ENCODE data around the gene SLC30A1. TPM values are rescaled to one million over a fixed set of nuclear protein-coding genes. Genes with fewer than 3 reads are reported as not detected.
"Not testable (repeated sequence)": the region's sequence is repeated elsewhere in the genome, so short reads cannot be mapped to it uniquely, and the experiment has no call there.

SLC30A1 gene
- 30.9 TPM for total RNA-seq

DNA sequence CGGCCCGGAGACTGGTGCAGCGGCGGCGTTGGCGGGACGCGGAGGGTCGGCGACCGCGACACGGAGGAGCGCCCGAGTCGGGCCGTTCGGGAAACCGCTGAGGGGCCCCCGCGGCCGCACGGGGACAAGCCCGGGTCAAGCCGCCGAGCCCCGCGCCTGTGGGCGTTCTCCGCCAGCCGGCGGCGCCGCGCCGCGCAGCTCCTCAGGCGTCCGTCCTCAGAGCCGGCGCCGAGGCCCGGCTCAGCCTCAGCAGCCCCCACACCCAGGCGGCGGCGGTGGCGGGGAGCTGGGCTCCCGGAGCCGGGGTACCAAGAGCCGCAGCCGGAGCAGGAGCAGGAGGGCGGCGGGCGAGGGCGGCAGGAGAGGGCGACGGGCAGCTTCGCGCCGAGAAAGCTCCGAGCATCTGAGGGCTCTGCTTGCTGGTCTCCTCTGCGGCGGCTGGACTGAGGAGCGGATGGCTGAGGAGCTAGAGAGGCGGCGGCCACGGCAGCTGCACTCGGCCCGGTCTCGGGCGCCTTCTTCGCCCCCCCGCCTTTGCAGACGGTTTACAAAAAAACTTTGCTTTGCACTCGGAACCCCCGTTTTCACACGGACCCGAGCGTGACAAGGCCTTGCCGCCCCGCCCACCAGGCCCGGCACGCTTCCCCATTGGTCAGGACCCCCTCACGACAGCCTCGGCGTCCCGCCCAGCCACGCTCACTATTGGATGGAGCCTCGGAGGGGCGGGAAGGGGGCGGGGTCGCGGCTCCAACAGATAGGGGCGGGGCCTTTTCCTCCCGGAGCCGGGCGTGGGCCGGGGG lies at the start of gene SLC30A1:
Gene SLC30A1, minus strand, starts transcription at position 522 of the 800 bp plus-strand sequence. CDS start 549 bp downstream, outside the sequence.
- peaks cover 54% of the 10 kb centered on the region for H3K4me1 ChIP-seq (ENCODE audit: insufficient read depth, low read length)
- peak within 1 kb of the TSS; percentile 85 for H3K4me3 ChIP-seq (ENCODE audit: low read length)
- no peaks in the 10 kb centered on the region for H3K9me3 ChIP-seq (ENCODE audit: low read depth, low read length)
- H3K27me3 ChIP-seq (ENCODE audit: insufficient read depth, low read length): no peaks in the 10 kb centered on the region

- no peaks in the 10 kb centered on the region for H3K9me3 ChIP-seq (ENCODE audit: low read depth, low read length)
- H3K4me1 ChIP-seq (ENCODE audit: insufficient read depth, low read length): peaks cover 7% of the 10 kb centered on the region
- H3K4me3 ChIP-seq (ENCODE audit: low read length): no peak overlapping the region
- H3K27me3 ChIP-seq (ENCODE audit: insufficient read depth, low read length): no peaks in the 10 kb centered on the region
Measured at GRCh38 chr1:211628417-211628816, 49.5 kb upstream of the SLC30A1 start.

DNA sequence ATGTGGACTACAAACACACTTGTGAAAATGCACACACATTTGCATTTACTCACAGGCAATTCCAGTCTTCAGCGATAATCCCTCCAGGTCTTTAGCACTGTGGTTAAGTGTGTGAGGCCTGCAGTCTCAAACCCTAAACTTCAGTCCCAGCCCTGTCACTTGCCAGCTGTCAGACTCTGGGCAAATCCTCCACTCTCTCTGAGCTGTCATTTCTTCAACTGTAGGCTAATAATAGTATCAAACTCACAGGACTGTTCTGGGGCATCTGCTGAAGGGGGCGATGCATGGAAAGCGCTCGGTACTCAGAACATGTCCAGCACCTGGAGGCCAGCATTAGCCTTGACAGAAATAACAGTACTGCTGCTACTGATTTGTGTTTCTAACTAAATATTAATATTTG lies 48.3 kb upstream of the SLC30A1 start:
- no peaks in the 10 kb centered on the region for H3K27me3 ChIP-seq (ENCODE audit: insufficient read depth, low read length)
- no peaks in the 10 kb centered on the region for H3K9me3 ChIP-seq (ENCODE audit: low read depth, low read length)
- H3K4me3 ChIP-seq (ENCODE audit: low read length): no peak overlapping the region
- no peaks in the 10 kb centered on the region for H3K4me1 ChIP-seq (ENCODE audit: insufficient read depth, low read length)

GRCh38 chr1:211625866-211626265 lies 46.9 kb upstream of the SLC30A1 start:
- not testable (repeated sequence) for H3K4me1 ChIP-seq (ENCODE audit: insufficient read depth, low read length); H3K4me3 ChIP-seq (ENCODE audit: low read length); H3K9me3 ChIP-seq (ENCODE audit: low read depth, low read length); H3K27me3 ChIP-seq (ENCODE audit: insufficient read depth, low read length)

DNA sequence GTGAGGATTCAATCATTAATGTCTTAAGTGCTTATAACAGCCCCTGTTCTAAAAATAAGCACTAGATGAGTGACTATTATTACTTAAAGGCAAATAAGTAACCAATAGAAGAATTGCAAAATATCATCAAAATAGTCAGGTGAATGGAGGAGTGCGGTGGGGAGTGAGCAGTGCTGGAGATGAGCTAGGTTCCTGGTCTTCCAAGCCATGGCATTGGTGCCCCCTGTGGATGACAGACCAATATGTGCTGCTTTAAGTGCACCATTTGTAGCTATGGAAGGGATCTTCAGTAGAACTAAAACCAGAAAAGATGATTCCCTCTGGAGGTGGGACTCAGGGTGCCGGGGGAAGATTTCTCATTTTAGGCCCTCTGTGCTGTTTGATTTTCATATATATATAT lies 46.1 kb upstream of the SLC30A1 start:
- Histone ChIP-seq H3K27me3 (ENCODE audit: insufficient read depth, low read length) (no peaks in the 10 kb centered on the region), H3K9me3 (ENCODE audit: low read depth, low read length) (no peaks in the 10 kb centered on the region), H3K4me3 (ENCODE audit: low read length) (no peak overlapping the region), H3K4me1 (ENCODE audit: insufficient read depth, low read length) (no peaks in the 10 kb centered on the region)

- Histone ChIP-seq H3K9me3 (ENCODE audit: low read depth, low read length) (no peaks in the 10 kb centered on the region), H3K4me3 (ENCODE audit: low read length) (no peak overlapping the region), H3K4me1 (ENCODE audit: insufficient read depth, low read length) (no peaks in the 10 kb centered on the region), H3K27me3 (ENCODE audit: insufficient read depth, low read length) (no peaks in the 10 kb centered on the region)
Measured at GRCh38 chr1:211623515-211623914, 44.6 kb upstream of the SLC30A1 start.

- Histone ChIP-seq H3K4me3 (ENCODE audit: low read length) (no peak overlapping the region), H3K9me3 (ENCODE audit: low read depth, low read length) (no peaks in the 10 kb centered on the region), H3K27me3 (ENCODE audit: insufficient read depth, low read length) (no peaks in the 10 kb centered on the region), H3K4me1 (ENCODE audit: insufficient read depth, low read length) (no peaks in the 10 kb centered on the region)
Measured at GRCh38 chr1:211621447-211622198, 42.7 kb upstream of the SLC30A1 start.

- Histone ChIP-seq H3K9me3 (ENCODE audit: low read depth, low read length) (no peaks in the 10 kb centered on the region), H3K27me3 (ENCODE audit: insufficient read depth, low read length) (no peaks in the 10 kb centered on the region), H3K4me1 (ENCODE audit: insufficient read depth, low read length) (no peaks in the 10 kb centered on the region)
Measured at GRCh38 chr1:211620097-211620496, 41.1 kb upstream of the SLC30A1 start.

DNA sequence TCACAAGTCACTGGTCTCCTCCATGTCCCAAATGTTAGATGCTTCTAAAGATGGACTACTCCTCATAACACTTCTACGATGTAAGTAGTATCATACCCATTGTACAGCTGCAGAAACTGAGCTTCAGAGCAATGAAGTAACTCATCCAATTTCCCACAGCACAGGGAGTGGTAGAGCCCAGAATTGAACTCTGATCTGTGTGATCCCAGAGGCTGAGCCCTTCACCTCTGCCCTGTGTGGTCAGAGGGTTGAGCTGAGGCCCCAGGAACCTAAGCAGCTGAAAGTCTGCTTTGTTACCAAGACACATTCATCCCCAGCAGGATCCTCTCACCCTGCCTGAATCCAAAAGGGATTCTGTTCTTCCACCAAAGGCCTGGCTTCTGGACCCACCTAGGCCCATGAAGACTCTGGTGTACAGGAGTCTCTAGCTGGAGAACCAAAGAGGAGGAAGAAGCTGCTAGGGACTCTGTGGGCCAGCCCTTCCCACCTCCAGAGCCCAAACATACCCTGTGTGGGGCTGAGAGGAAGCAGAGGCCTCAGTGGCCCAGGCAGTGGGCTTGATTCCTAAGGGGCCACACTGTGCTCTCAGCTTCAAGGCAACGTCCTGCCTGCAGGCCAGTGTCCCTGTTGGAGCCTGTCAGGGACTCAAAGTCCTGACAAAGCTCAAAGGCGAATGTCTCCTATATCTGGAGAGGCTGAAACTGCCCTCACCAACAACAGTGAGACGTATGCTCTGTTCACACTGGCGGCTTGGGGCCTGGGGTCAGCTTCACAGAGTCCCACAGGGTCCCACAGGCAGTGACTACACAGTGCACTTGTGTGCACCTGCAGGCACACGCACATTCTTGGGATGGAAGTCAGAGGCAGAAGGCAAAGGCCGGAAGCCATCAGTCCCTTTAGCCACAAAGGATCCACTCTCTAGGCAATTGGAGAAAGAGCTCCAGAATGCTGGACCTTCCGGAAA lies 40.4 kb upstream of the SLC30A1 start:
- Histone ChIP-seq H3K27me3 (ENCODE audit: insufficient read depth, low read length) (no peaks in the 10 kb centered on the region), H3K4me3 (ENCODE audit: low read length) (no peak overlapping the region), H3K9me3 (ENCODE audit: low read depth, low read length) (no peaks in the 10 kb centered on the region), H3K4me1 (ENCODE audit: insufficient read depth, low read length) (peaks cover 6% of the 10 kb centered on the region)

More at GRCh38 chr1:211620097-211620496, 41.1 kb upstream of the SLC30A1 start:
- H3K4me3 ChIP-seq (ENCODE audit: low read length): no peak overlapping the region

DNA sequence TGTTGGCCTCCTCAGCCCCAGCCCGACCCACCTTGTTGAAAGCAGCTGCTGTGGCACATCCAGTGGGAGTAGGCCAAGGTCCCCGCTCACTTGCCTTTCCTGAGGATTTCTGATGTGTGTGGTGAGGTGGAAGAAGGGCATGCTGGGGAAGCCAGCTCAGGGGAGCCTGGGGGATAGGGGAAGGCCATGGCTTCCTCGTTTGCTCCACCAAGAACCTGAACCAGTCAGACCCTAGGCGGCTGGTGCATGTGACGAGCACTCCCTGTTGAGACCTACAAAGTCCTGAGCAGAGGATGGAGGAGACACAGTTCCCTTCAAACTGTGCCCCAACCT lies 38.0 kb upstream of the SLC30A1 start:
- H3K4me1 ChIP-seq (ENCODE audit: insufficient read depth, low read length): peaks cover 30% of the 10 kb centered on the region
- H3K27me3 ChIP-seq (ENCODE audit: insufficient read depth, low read length): no peaks in the 10 kb centered on the region
- no peaks in the 10 kb centered on the region for H3K9me3 ChIP-seq (ENCODE audit: low read depth, low read length)
- no peak overlapping the region for H3K4me3 ChIP-seq (ENCODE audit: low read length)

DNA sequence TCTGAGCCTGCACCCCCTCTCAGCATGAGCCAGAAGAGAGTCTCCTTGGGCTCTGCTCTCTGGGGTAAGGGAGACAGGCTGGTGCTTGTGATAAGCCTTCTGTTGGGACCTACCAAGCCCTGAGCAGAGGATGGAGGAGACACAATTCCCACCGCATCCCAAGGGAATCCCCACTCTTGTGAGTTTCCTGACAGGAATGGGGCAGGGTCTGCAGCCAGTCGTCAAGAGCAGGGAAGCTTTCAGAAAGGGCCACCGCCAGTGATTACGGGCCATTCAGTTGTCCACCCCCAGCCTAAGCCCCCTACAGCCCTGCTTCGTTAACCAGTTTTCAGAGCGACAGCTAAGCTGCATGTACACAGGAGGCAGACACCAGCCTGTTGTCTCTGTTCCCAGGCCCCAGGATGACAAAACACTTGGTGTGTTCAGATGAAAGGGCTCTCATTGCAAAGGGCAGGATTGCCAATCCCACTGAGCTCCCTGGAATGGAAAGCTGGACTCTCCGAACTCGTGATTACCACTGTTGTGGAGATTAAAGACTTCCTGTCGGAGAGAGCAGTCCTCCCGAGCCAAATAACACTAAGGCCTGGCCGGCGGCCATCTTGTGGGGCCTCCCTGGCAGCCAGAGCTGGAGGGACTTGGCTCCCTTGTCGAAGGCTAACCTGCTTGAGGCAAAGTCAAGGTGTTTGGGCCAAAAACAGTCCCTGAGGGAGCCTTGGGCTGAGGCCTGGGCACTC lies 37.4 kb upstream of the SLC30A1 start:
- Histone ChIP-seq H3K9me3 (ENCODE audit: low read depth, low read length) (no peaks in the 10 kb centered on the region), H3K4me3 (ENCODE audit: low read length) (no peak overlapping the region), H3K4me1 (ENCODE audit: insufficient read depth, low read length) (peaks cover 35% of the 10 kb centered on the region), H3K27me3 (ENCODE audit: insufficient read depth, low read length) (no peaks in the 10 kb centered on the region)

- peaks cover 43% of the 10 kb centered on the region for H3K4me1 ChIP-seq (ENCODE audit: insufficient read depth, low read length)
- no peak overlapping the region for H3K4me3 ChIP-seq (ENCODE audit: low read length)
- no peaks in the 10 kb centered on the region for H3K27me3 ChIP-seq (ENCODE audit: insufficient read depth, low read length)
- H3K9me3 ChIP-seq (ENCODE audit: low read depth, low read length): no peaks in the 10 kb centered on the region
Measured at GRCh38 chr1:211614615-211615014, 35.7 kb upstream of the SLC30A1 start.

DNA sequence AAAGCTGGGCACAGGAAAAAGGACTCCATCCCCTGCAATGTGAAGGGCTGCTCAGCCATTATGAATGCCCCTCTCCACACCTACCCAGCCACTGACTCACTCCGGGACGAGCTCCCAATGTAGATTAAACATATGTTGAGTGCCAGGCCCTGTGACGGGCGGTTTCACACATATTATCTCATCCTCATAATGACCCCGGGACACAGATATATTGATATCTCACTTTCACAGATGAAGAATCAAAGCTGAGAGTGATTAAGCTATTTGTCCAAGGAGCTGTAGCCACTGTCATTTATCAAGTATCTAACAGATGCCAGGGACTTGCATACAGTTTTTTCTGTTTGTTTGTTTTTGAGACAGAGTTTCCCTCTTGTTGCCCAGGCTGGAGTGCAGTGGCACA lies 35.0 kb upstream of the SLC30A1 start:
- Histone ChIP-seq H3K9me3 (ENCODE audit: low read depth, low read length) (no peaks in the 10 kb centered on the region), H3K4me1 (ENCODE audit: insufficient read depth, low read length) (peaks cover 43% of the 10 kb centered on the region), H3K4me3 (ENCODE audit: low read length) (no peak overlapping the region), H3K27me3 (ENCODE audit: insufficient read depth, low read length) (no peaks in the 10 kb centered on the region)

DNA sequence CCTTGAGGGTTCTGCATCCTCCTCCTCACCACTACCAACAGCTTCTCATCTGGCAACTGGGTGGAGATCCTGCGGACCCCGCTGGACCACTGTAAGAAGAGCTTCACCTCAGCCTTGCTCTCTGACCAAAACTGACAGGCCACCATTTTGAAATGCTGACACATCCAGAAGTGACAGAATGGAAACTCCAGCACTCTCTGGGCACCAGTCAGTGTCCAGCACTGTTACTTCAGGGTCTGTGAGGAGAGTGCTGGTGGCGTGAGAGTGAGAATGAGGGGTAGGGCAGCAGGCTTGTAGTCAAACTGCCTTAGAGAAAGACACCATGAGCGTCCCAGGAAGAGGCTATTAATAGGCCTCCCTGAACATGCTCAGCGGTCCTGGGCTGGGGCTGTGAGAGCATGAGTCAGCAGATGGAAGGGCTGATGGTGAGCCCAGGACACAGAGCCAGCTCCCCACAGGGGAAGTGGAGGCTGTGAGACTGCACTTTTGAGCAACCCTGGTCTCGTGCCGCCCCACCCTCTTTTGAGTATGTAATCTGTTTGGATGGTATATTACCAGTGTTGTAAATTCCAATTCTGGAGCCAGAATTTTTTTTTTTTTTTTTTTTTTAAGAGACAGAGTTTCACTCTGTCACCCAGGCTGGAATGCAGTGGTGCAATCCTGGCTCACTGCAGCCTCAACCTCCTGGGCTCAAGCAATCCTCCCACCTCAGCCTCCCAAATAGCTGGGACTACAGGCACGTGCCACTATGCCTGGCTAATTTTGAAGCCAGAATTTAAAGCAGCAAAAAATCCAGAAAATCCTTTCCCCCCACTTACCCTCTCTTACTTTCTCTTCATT lies 34.4 kb upstream of the SLC30A1 start:
- no peaks in the 10 kb centered on the region for H3K27me3 ChIP-seq (ENCODE audit: insufficient read depth, low read length)
- H3K4me3 ChIP-seq (ENCODE audit: low read length): no peak overlapping the region
- peaks cover 46% of the 10 kb centered on the region for H3K4me1 ChIP-seq (ENCODE audit: insufficient read depth, low read length)
- no peaks in the 10 kb centered on the region for H3K9me3 ChIP-seq (ENCODE audit: low read depth, low read length)

All from mononuclear cell (primary cell).